NB4 (cell line): ENCODE measurements around the gene TRIO.

ENCODE experiments used
- DNase-seq: peaks from one replicate; pipeline ENCODE4 v3.0.0; 2010; ENCODE audit warnings: low read depth
- H3K4me3 ChIP-seq: one replicate; pipeline ENCODE4 v1.5.1; 2011; ENCODE audit warnings: mild to moderate bottlenecking, low read depth, low read length, moderate library complexity
- CTCF ChIP-seq: IDR thresholded peaks from one replicate; pipeline ENCODE4 v1.5.1; 2012; ENCODE audit warnings: low read depth, low read length
- MAX ChIP-seq: IDR thresholded peaks from 2 replicates; pipeline ENCODE4 v1.6.1; 2011; ENCODE audit warnings: low read depth, low read length
- MYC ChIP-seq: IDR thresholded peaks from 2 replicates; pipeline ENCODE4 v1.6.1; 2011; ENCODE audit warnings: low read depth, low read length
- POLR2A ChIP-seq: IDR thresholded peaks from 2 replicates; pipeline ENCODE4 v1.6.1; 2011; ENCODE audit warnings: mild to moderate bottlenecking; ENCODE audit not compliant: insufficient read length; ENCODE audit errors: extremely low read depth

Gene TRIO

GRCh38 chr5:14490309-14490711 lies 347.2 kb downstream of the TRIO start:
- no peak overlapping the region for H3K4me3 ChIP-seq
- no peak for TF ChIP-seq MYC
- TF ChIP-seq MAX, result no peak
- TF ChIP-seq POLR2A, result no peak
- no peak for TF ChIP-seq CTCF
- peak; percentile 86 for DNase-seq

GRCh38 chr5:14491015-14491915 lies 348.1 kb downstream of the TRIO start:
- DNase-seq, result peak; percentile 66
- no peak for TF ChIP-seq POLR2A
- TF ChIP-seq MAX, result no peak
- no peak for TF ChIP-seq MYC
- TF ChIP-seq CTCF, result no peak
- H3K4me3 ChIP-seq, result no peak overlapping the region

- no peak for TF ChIP-seq MYC
- no peak for TF ChIP-seq POLR2A
- no peak overlapping the region for H3K4me3 ChIP-seq
- DNase-seq, result no peak
These were observed 349.3 kb downstream of the TRIO start for GRCh38 chr5:14492331-14492964.

- no peak for DNase-seq
- H3K4me3 ChIP-seq, result no peak overlapping the region
- TF ChIP-seq MAX (no peak), CTCF (no peak), POLR2A (no peak), MYC (no peak)
These were observed 352.2 kb downstream of the TRIO start for GRCh38 chr5:14495301-14495700.

- peak; percentile 17 for DNase-seq
- TF ChIP-seq MAX (no peak), CTCF (no peak), MYC (no peak), POLR2A (no peak)
- no peak overlapping the region for H3K4me3 ChIP-seq
These were observed 354.2 kb downstream of the TRIO start for GRCh38 chr5:14497311-14497710.
